ENCODE results near the gene SPG7.

DNA sequence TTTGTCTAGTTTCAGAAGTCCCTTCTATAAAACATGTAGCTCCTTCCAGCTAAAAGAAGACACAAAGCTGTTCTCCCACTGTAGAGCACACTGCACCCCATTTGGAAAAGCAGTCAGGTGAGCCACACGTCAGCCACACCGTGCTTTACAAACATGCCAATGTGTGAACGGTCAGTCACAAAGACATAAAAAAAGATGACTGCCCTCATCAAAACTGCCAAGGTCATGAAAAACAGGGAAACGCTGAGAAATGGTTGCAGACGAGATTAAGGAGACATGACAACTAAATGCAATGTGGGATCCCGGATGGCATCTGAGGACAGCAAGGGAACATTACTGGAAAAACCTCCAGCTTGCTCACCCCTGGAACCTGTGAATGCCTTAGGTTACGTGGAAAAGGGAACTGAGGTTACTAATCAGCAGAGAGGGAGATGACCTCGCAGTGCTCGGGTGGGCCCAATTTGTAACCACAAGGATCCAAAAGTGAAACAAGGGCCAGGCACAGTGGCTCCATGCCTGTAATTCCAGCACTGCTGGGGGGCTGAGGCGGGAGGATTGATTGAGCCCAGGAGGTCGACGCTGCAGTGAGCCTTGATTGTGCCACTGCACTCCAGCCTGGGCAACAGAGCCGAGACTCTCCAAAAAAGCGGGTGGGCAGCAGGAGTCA, 25.9 kb upstream of the SPG7 start:
- TF ChIP-seq POLR2A (IDR thresholded peaks at IDR 0.05; ENCODE audit: low read depth): no peak
- TF ChIP-seq, protein P1, sequence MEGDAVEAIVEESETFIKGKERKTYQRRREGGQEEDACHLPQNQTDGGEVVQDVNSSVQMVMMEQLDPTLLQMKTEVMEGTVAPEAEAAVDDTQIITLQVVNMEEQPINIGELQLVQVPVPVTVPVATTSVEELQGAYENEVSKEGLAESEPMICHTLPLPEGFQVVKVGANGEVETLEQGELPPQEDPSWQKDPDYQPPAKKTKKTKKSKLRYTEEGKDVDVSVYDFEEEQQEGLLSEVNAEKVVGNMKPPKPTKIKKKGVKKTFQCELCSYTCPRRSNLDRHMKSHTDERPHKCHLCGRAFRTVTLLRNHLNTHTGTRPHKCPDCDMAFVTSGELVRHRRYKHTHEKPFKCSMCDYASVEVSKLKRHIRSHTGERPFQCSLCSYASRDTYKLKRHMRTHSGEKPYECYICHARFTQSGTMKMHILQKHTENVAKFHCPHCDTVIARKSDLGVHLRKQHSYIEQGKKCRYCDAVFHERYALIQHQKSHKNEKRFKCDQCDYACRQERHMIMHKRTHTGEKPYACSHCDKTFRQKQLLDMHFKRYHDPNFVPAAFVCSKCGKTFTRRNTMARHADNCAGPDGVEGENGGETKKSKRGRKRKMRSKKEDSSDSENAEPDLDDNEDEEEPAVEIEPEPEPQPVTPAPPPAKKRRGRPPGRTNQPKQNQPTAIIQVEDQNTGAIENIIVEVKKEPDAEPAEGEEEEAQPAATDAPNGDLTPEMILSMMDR (IDR thresholded peaks at IDR 0.05): no peak
- no peak for TF ChIP-seq POLR2AphosphoS5 (IDR thresholded peaks at IDR 0.05)
- no peak for TF ChIP-seq EP300 (IDR thresholded peaks at IDR 0.05)
